HEK293 (cell line): Measurements from ENCODE around the gene TMEM170B.

ENCODE experiments used
- CTCF ChIA-PET: fragments of 350-600 bp; formaldehyde crosslinking; extraction: SDS; loops from one replicate; lab custom pipeline; 2021; ENCODE audit warnings: antibody characterized with exemption; lab: Yijun Ruan, JAX
- POLR2A ChIA-PET: fragments of 300-600 bp; formaldehyde crosslinking; extraction: SDS; loops from one replicate; lab custom pipeline; 2020; ENCODE audit warnings: antibody characterized with exemption, inconsistent platforms; lab: Yijun Ruan, JAX
- H3K27ac ChIP-seq: fragments of 200-500 bp; sonication (Bioruptor generic); 2 replicates; pipeline ENCODE4 v1.5.1; 2014; ENCODE audit warnings: low read depth, low read length, control low read depth, inconsistent platforms; ENCODE audit errors: extremely low read depth
- H3K36me3 ChIP-seq, 2 experiments: fragments of 200-500 bp in 1 of 2; sonication (Bioruptor generic) in 1 of 2; 1 replicate in 1 of 2; 2 replicates in 1 of 2; pipeline ENCODE4 v1.5.1; 2014 to 2017; ENCODE audit warnings: inconsistent platforms in 2 of 2, low read length in 2 of 2; ENCODE audit not compliant: control insufficient read depth in 2 of 2, insufficient read depth in 1 of 2
- H3K4me1 ChIP-seq: fragments of 200-500 bp; sonication (Bioruptor generic); 2 replicates; pipeline ENCODE4 v1.5.1; 2014; ENCODE audit warnings: mild to moderate bottlenecking, low read length, inconsistent platforms; ENCODE audit not compliant: control insufficient read depth, insufficient read depth
- H3K4me3 ChIP-seq: 2 replicates; pipeline ENCODE4 v1.5.1; 2011; ENCODE audit warnings: low read depth, mild to moderate bottlenecking, control low read depth, low read length, moderate library complexity
- H3K9me3 ChIP-seq: fragments of 200-500 bp; sonication (Bioruptor generic); 2 replicates; pipeline ENCODE4 v1.5.1; 2014; ENCODE audit warnings: low read depth, low read length, inconsistent platforms; ENCODE audit not compliant: control insufficient read depth, insufficient read depth
- ATF2 ChIP-seq: fragments of 450-650 bp; formaldehyde crosslinking; IDR thresholded peaks from 2 replicates; pipeline ENCODE4 v1.5.1; 2016; ENCODE audit warnings: missing biosample characterization, missing genetic modification characterization, low read depth
- ELK4 ChIP-seq: IDR thresholded peaks from 2 replicates; pipeline ENCODE4 v1.6.1; 2011; ENCODE audit warnings: mild to moderate bottlenecking, low read depth, low read length, borderline replicate concordance
- GLI2 ChIP-seq: fragments of 450-650 bp; formaldehyde crosslinking; IDR thresholded peaks from 2 replicates; pipeline ENCODE4; 2017; ENCODE audit warnings: missing biosample characterization, missing genetic modification characterization, low read depth, borderline replicate concordance
- INSM2 ChIP-seq: fragments of 450-650 bp; formaldehyde crosslinking; IDR thresholded peaks from 2 replicates; pipeline ENCODE4 v1.5.1; 2016; ENCODE audit warnings: missing biosample characterization, missing genetic modification characterization
- MZF1 ChIP-seq: fragments of 450-650 bp; formaldehyde crosslinking; IDR thresholded peaks from 2 replicates; pipeline ENCODE4 v1.5.1; 2017; ENCODE audit warnings: missing biosample characterization, missing genetic modification characterization, borderline replicate concordance
- REST ChIP-seq: fragments of 450-650 bp; formaldehyde crosslinking; IDR thresholded peaks from 2 replicates; pipeline ENCODE4 v1.5.1; 2016; ENCODE audit warnings: missing biosample characterization, missing genetic modification characterization
- SP7 ChIP-seq: fragments of 450-650 bp; formaldehyde crosslinking; IDR thresholded peaks from 2 replicates; pipeline ENCODE4 v1.5.1; 2016; ENCODE audit warnings: missing biosample characterization, missing genetic modification characterization
- TRIM28 ChIP-seq: IDR thresholded peaks from 2 replicates; pipeline ENCODE4 v1.6.1; 2011; ENCODE audit warnings: low read length, control low read depth, borderline replicate concordance
- YY2 ChIP-seq: fragments of 450-650 bp; formaldehyde crosslinking; IDR thresholded peaks from 2 replicates; pipeline ENCODE4 v1.5.1; 2016; ENCODE audit warnings: missing biosample characterization, missing genetic modification characterization
- ZBTB48 ChIP-seq: fragments of 450-650 bp; formaldehyde crosslinking; IDR thresholded peaks from 2 replicates; pipeline ENCODE4 v1.5.1; 2016; ENCODE audit warnings: missing biosample characterization, missing genetic modification characterization
- ZIC2 ChIP-seq: fragments of 450-650 bp; formaldehyde crosslinking; IDR thresholded peaks from 2 replicates; pipeline ENCODE4 v1.5.1; 2016; ENCODE audit warnings: missing biosample characterization, missing genetic modification characterization
- ZNF140 ChIP-seq: fragments of 450-650 bp; formaldehyde crosslinking; IDR thresholded peaks from 2 replicates; pipeline ENCODE4 v1.5.1; 2016; ENCODE audit warnings: missing biosample characterization, missing genetic modification characterization
- ZNF146 ChIP-seq: fragments of 450-650 bp; formaldehyde crosslinking; IDR thresholded peaks from 2 replicates; pipeline ENCODE4 v1.5.1; 2016; ENCODE audit warnings: missing biosample characterization, missing genetic modification characterization
- ZNF2 ChIP-seq: fragments of 450-650 bp; formaldehyde crosslinking; IDR thresholded peaks from 2 replicates; pipeline ENCODE4 v1.5.1; 2016; ENCODE audit warnings: missing biosample characterization, missing genetic modification characterization
- ZNF449 ChIP-seq: fragments of 450-650 bp; formaldehyde crosslinking; IDR thresholded peaks from 2 replicates; pipeline ENCODE4 v1.5.1; 2017; ENCODE audit warnings: missing biosample characterization, mild to moderate bottlenecking, missing genetic modification characterization, moderate library complexity
- ZNF596 ChIP-seq: fragments of 450-650 bp; IDR thresholded peaks from 2 replicates; pipeline ENCODE4 v1.5.0; 2018; ENCODE audit warnings: missing biosample characterization, mild to moderate bottlenecking, missing genetic modification characterization, moderate library complexity
- ZNF677 ChIP-seq: fragments of 450-650 bp; IDR thresholded peaks from 2 replicates; pipeline ENCODE4 v1.5.0; 2018; ENCODE audit warnings: missing biosample characterization, mild to moderate bottlenecking, missing genetic modification characterization, moderate library complexity
- ZXDB ChIP-seq: fragments of 450-650 bp; formaldehyde crosslinking; IDR thresholded peaks from 2 replicates; pipeline ENCODE4 v1.5.1; 2016; ENCODE audit warnings: missing biosample characterization, missing genetic modification characterization
- TF ChIP-seq, protein P1 (sequence below): fragments of 450-650 bp; formaldehyde crosslinking; IDR thresholded peaks from 2 replicates; pipeline ENCODE4 v1.5.1; 2016; ENCODE audit warnings: missing biosample characterization, missing genetic modification characterization

The TMEM170B gene

GRCh38 chr6:11534561-11534960, 3.0 kb upstream of the TMEM170B start:
- ChIA-PET POLR2A (interaction anchor here (0.6 kb wide), 1 partner anchor 418 kb away, joined by 6 read pairs; no protein-coding TSS in a partner anchor), CTCF (interaction anchor here (1.4 kb wide), 1 partner anchor 39 kb away, joined by 3 read pairs; no protein-coding TSS in a partner anchor)
- no peak for TF ChIP-seq ZNF449 (tag by site-specific recombination)
- TF ChIP-seq ZNF677 (tag by site-specific recombination) = no peak
- no peak for TF ChIP-seq ZNF2 (tag by site-specific recombination)
- TF ChIP-seq ATF2 = no peak
- TF ChIP-seq, protein P1, sequence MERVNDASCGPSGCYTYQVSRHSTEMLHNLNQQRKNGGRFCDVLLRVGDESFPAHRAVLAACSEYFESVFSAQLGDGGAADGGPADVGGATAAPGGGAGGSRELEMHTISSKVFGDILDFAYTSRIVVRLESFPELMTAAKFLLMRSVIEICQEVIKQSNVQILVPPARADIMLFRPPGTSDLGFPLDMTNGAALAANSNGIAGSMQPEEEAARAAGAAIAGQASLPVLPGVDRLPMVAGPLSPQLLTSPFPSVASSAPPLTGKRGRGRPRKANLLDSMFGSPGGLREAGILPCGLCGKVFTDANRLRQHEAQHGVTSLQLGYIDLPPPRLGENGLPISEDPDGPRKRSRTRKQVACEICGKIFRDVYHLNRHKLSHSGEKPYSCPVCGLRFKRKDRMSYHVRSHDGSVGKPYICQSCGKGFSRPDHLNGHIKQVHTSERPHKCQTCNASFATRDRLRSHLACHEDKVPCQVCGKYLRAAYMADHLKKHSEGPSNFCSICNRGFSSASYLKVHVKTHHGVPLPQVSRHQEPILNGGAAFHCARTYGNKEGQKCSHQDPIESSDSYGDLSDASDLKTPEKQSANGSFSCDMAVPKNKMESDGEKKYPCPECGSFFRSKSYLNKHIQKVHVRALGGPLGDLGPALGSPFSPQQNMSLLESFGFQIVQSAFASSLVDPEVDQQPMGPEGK = no peak
- no peak for TF ChIP-seq INSM2 (tag by site-specific recombination)
- no peak for TF ChIP-seq ZNF596 (tag by site-specific recombination)
- TF ChIP-seq GLI2 = no peak
- no peak for TF ChIP-seq ZNF140 (tag by site-specific recombination)
- TF ChIP-seq YY2 (tag by site-specific recombination) = no peak
- no peak for TF ChIP-seq ZIC2 (tag by site-specific recombination)
- no peak for TF ChIP-seq ZNF146 (tag by site-specific recombination)
- no peak overlapping the region for H3K27ac ChIP-seq
- H3K36me3 ChIP-seq = no peaks in the 10 kb centered on the region
- no peaks in the 10 kb centered on the region for H3K9me3 ChIP-seq
- H3K4me3 ChIP-seq = no peak overlapping the region
- peaks cover 13% of the 10 kb centered on the region for H3K4me1 ChIP-seq

GRCh38 chr6:11535801-11536230, 1.7 kb upstream of the TMEM170B start:
- CTCF ChIA-PET = interaction anchor here (1.4 kb wide), 1 partner anchor 40 kb away, joined by 6 read pairs; no protein-coding TSS in a partner anchor

More at GRCh38 chr6:11535801-11536230, 1.7 kb upstream of the TMEM170B start:
- no peaks in the 10 kb centered on the region for H3K9me3 ChIP-seq
- TF ChIP-seq ELK4 (no peak), TRIM28 (peak; percentile 51; the same call in 1 of the 2 replicates), MZF1 (tag by site-specific recombination) (no peak), ZXDB (tag by site-specific recombination) (peak; percentile 53; the same call in 1 of the 2 replicates), ZNF449 (tag by site-specific recombination) (no peak), SP7 (tag by site-specific recombination) (peak; percentile 69), ZBTB48 (tag by site-specific recombination) (peak; percentile 86), REST (tag by site-specific recombination) (peak; percentile 97), ATF2 (0 out of 2 replicates have a peak, but pooled peaks have one; percentile 48)
- TF ChIP-seq, all 188 proteins: peak for 6
- no peak overlapping the region for H3K27ac ChIP-seq
- peaks cover 13% of the 10 kb centered on the region for H3K4me1 ChIP-seq
- no peak overlapping the region for H3K4me3 ChIP-seq
- no peaks in the 10 kb centered on the region for H3K36me3 ChIP-seq
- POLR2A ChIA-PET = no interaction called here
